GM21737 (cell line): ENCODE data around the gene CCNB2.
"Not testable (repeated sequence)": the region's sequence is repeated elsewhere in the genome, so short reads cannot be mapped to it uniquely, and the experiment has no call there.

Experiments
- ATAC-seq: cut with Tn5 transposase; IDR thresholded peaks from one replicate; pipeline ENCODE4 v1.9.1; 2021; ENCODE audit warnings: mild to moderate bottlenecking, moderate library complexity; ENCODE audit not compliant: unreplicated experiment

The CCNB2 gene

GRCh38 chr15:59131969-59132562 is 27.1 kb downstream of the CCNB2 start:
- no peak for ATAC-seq

GRCh38 chr15:59133929-59134427 is 29.0 kb downstream of the CCNB2 start:
- no peak for ATAC-seq

- ATAC-seq, result no peak
Observed at GRCh38 chr15:59137566-59137965, 32.6 kb downstream of the CCNB2 start.

GRCh38 chr15:59138243-59138642 is 33.3 kb downstream of the CCNB2 start:
- peak; percentile 50 for ATAC-seq

GRCh38 chr15:59140422-59141226 is 35.7 kb downstream of the CCNB2 start:
- ATAC-seq, result no peak

GRCh38 chr15:59143281-59143680 is 38.3 kb downstream of the CCNB2 start:
- ATAC-seq, result no peak

- not testable (repeated sequence) for ATAC-seq
Observed at GRCh38 chr15:59144594-59144993, 39.6 kb downstream of the CCNB2 start.

- ATAC-seq, result no peak
Observed at GRCh38 chr15:59147666-59148065, 42.7 kb downstream of the CCNB2 start.

- ATAC-seq, result no peak
Observed at GRCh38 chr15:59148153-59148833, 43.3 kb downstream of the CCNB2 start.

GRCh38 chr15:59150185-59150584 is 45.2 kb downstream of the CCNB2 start:
- no peak for ATAC-seq

- no peak for ATAC-seq
Observed at GRCh38 chr15:59152694-59153450, 47.9 kb downstream of the CCNB2 start.

- ATAC-seq, result no peak
Observed at GRCh38 chr15:59153466-59153865, 48.5 kb downstream of the CCNB2 start.

GRCh38 chr15:59154243-59154642 is 49.3 kb downstream of the CCNB2 start:
- no peak for ATAC-seq

- no peak for ATAC-seq
Observed at GRCh38 chr15:59155431-59155830, 50.5 kb downstream of the CCNB2 start.

- no peak for ATAC-seq
Observed at GRCh38 chr15:59157396-59157795, 52.5 kb downstream of the CCNB2 start.

GRCh38 chr15:59157840-59158700 is 53.1 kb downstream of the CCNB2 start:
- no peak for ATAC-seq

- ATAC-seq, result no peak
Observed at GRCh38 chr15:59158701-59159034, 53.7 kb downstream of the CCNB2 start.

- no peak for ATAC-seq
Observed at GRCh38 chr15:59159210-59159609, 54.3 kb downstream of the CCNB2 start.

GRCh38 chr15:59160880-59161593 is 56.1 kb downstream of the CCNB2 start:
- ATAC-seq, result no peak

GRCh38 chr15:59162080-59162479 is 57.1 kb downstream of the CCNB2 start:
- ATAC-seq, result not testable (repeated sequence)
